Epithelial cell of esophagus (primary cell): ENCODE results near the gene TMEM54.
"Not testable (repeated sequence)": the region's sequence is repeated elsewhere in the genome, so short reads cannot be mapped to it uniquely, and the experiment has no call there.

Experiments
- DNase-seq: peaks from one replicate; pipeline ENCODE4 v3.0.0; 2010; ENCODE audit warnings: low read depth
- H3K4me3 ChIP-seq: 2 replicates; pipeline ENCODE4 v1.5.1; 2011; ENCODE audit warnings: mild to moderate bottlenecking, low read length, control low read depth
- CTCF ChIP-seq: IDR thresholded peaks from 2 replicates; pipeline ENCODE4 v1.5.1; 2011; ENCODE audit warnings: low read depth, mild to moderate bottlenecking, low read length, control low read depth, inconsistent platforms; ENCODE audit not compliant: insufficient read depth; ENCODE audit errors: missing control alignments

Gene TMEM54

GRCh38 chr1:32906654-32907053 is 5.5 kb upstream of the TMEM54 start:
- TF ChIP-seq CTCF, result no peak
- no peak overlapping the region for H3K4me3 ChIP-seq
- DNase-seq, result no peak

- not testable (repeated sequence) for DNase-seq
Measured at GRCh38 chr1:32905588-32905987, 4.4 kb upstream of the TMEM54 start.

GRCh38 chr1:32904797-32905196 is 3.6 kb upstream of the TMEM54 start:
- no peak overlapping the region for H3K4me3 ChIP-seq
- no peak for TF ChIP-seq CTCF

More at GRCh38 chr1:32905588-32905987, 4.4 kb upstream of the TMEM54 start:
- H3K4me3 ChIP-seq, result not testable (repeated sequence)

GRCh38 chr1:32903991-32904785 is 3.0 kb upstream of the TMEM54 start:
- no peak overlapping the region for H3K4me3 ChIP-seq
- no peak for TF ChIP-seq CTCF
- no peak for DNase-seq

More at GRCh38 chr1:32904797-32905196, 3.6 kb upstream of the TMEM54 start:
- no peak for DNase-seq

GRCh38 chr1:32902535-32902920 is 1.3 kb upstream of the TMEM54 start:
- H3K4me3 ChIP-seq, result no peak overlapping the region
- no peak for DNase-seq
- TF ChIP-seq CTCF, result no peak

- peak overlapping the region; percentile 51 for H3K4me3 ChIP-seq
- no peak for DNase-seq
- TF ChIP-seq CTCF, result no peak
Measured at GRCh38 chr1:32901823-32902534, 790 bp upstream of the TMEM54 start.

- no peak for TF ChIP-seq CTCF
- peak; percentile 19 for DNase-seq
- H3K4me3 ChIP-seq, result peak overlapping the region; percentile 82
Measured at GRCh38 chr1:32900371-32900955, 726 bp downstream of the TMEM54 start.
